HepG2 (cell line): ENCODE data around the gene UBR4. TPM values are rescaled to one million over a fixed set of nuclear protein-coding genes. Genes with fewer than 3 reads are reported as not detected.
A peak's percentile ranks its signal among the peaks of the same experiment; 100 is the strongest.

Source experiments
- ATAC-seq: fragments of 200-7000 bp; cut with Tn5 transposase; 3 replicates; pipeline ENCODE4 v1.9.1; 2020; ENCODE audit warnings: mild to moderate bottlenecking, moderate library complexity
- BruUV-seq: library from RNA; stranded (reverse); fragments of 400-500 nt; replicated peaks from 2 replicates; lab custom pipeline; 2021; lab: Mats Ljungman, UMichigan
- CTCF ChIA-PET: fragments of 300-600 bp; formaldehyde crosslinking; extraction: SDS; loops from one replicate; lab custom pipeline; 2021; ENCODE audit warnings: low total read pairs, inconsistent platforms, low intra/inter-chr PET ratio; lab: Yijun Ruan, JAX
- POLR2A ChIA-PET: fragments of 350-600 bp; sonication (Branson Sonifier 250); formaldehyde crosslinking; loops from one replicate; lab custom pipeline; 2020; ENCODE audit warnings: antibody characterized with exemption, inconsistent platforms; lab: Yijun Ruan, JAX
- DNase-seq: peaks from one replicate; pipeline ENCODE4 v3.0.0-alpha.2; 2015; ENCODE audit warnings: low spot score
- FAIRE-seq: peaks from 3 replicates; lab custom pipeline; 2011; peaks lifted over from hg19 to GRCh38; lab: Jason Lieb, UNC
- H2AFZ ChIP-seq: one replicate; pipeline ENCODE4 v1.6.1; 2011; ENCODE audit warnings: low read length, inconsistent platforms
- H3K27ac ChIP-seq: fragments of 300-600 bp; 3 replicates; pipeline ENCODE4 v1.8.0; 2011; ENCODE audit warnings: mixed run types, mild to moderate bottlenecking, mixed read lengths, low read length, inconsistent platforms; ENCODE audit not compliant: insufficient read depth; ENCODE audit errors: extremely low read length
- H3K27me3 ChIP-seq, 2 experiments: fragments of 200-600 bp in 1 of 2; 2 replicates in 1 of 2; 3 replicates in 1 of 2; pipeline versions ENCODE4 v1.6.0 to v1.8.0; 2011; ENCODE audit warnings: low read length in 2 of 2, mild to moderate bottlenecking in 2 of 2, moderate library complexity in 2 of 2, inconsistent platforms in 1 of 2; ENCODE audit not compliant: insufficient read depth in 2 of 2, control insufficient read depth in 1 of 2
- H3K36me3 ChIP-seq, 2 experiments: fragments of 200-600 bp in 1 of 2; replicated peaks in 1 of 2; 2 replicates in 1 of 2; 3 replicates in 1 of 2; pipeline versions ENCODE4 v1.5.1 to v1.8.0; 2011; ENCODE audit warnings: low read length in 2 of 2, inconsistent platforms in 1 of 2; ENCODE audit not compliant: insufficient read depth in 2 of 2, control insufficient read depth in 1 of 2
- H3K4me1 ChIP-seq: 2 replicates; pipeline ENCODE4 v1.5.1; 2012; ENCODE audit warnings: low read length, inconsistent platforms; ENCODE audit not compliant: insufficient read depth
- H3K4me2 ChIP-seq: 2 replicates; pipeline ENCODE4 v1.6.0; 2011; ENCODE audit warnings: low read depth, low read length, inconsistent platforms
- H3K4me3 ChIP-seq, 3 experiments: fragments of 200-600 bp in 1 of 3; sonication (generic), shearing (Covaris generic) in 1 of 3; replicated peaks in 1 of 3; 2 replicates each; pipeline ENCODE4 v1.5.1; 2011 to 2016; ENCODE audit warnings: low read length in 3 of 3, inconsistent platforms in 2 of 3, low read depth in 2 of 3, mild to moderate bottlenecking in 2 of 3, control low read depth in 1 of 3, mixed read lengths in 1 of 3; ENCODE audit not compliant: insufficient read depth in 1 of 3
- H3K79me2 ChIP-seq: one replicate; pipeline ENCODE4 v1.6.1; 2011; ENCODE audit warnings: low read length, inconsistent platforms; ENCODE audit not compliant: insufficient read depth
- H3K9ac ChIP-seq: 2 replicates; pipeline ENCODE4 v1.6.0; 2011; ENCODE audit warnings: mild to moderate bottlenecking, low read depth, low read length, inconsistent platforms; ENCODE audit not compliant: insufficient read depth
- H3K9me3 ChIP-seq: 2 replicates; pipeline ENCODE4 v1.5.1; 2012; ENCODE audit warnings: mild to moderate bottlenecking, low read length
- H4K20me1 ChIP-seq: 2 replicates; pipeline ENCODE4 v1.6.0; 2011; ENCODE audit warnings: inconsistent platforms, mild to moderate bottlenecking, low read length, moderate library complexity; ENCODE audit not compliant: insufficient read depth
- AHDC1 ChIP-seq: sonication (generic); formaldehyde crosslinking; IDR thresholded peaks from 2 replicates; pipeline ENCODE4 v1.5.1; 2020; ENCODE audit warnings: mild to moderate bottlenecking, missing genetic modification reagents, borderline replicate concordance
- ARNT ChIP-seq: fragments of 450-650 bp; IDR thresholded peaks from 2 replicates; pipeline ENCODE4 v1.6.1; 2017
- CREB1 ChIP-seq, 2 experiments: fragments of 450-650 bp in 1 of 2; IDR thresholded peaks; 2 replicates each; pipeline ENCODE4 v1.6.1; 2016 to 2017; ENCODE audit warnings: control low read depth in 1 of 2, mild to moderate bottlenecking in 1 of 2, missing compliant biosample characterization in 1 of 2, missing genetic modification characterization in 1 of 2
- CREM ChIP-seq, 2 experiments: sonication (generic) in 1 of 2; formaldehyde crosslinking in 1 of 2; IDR thresholded peaks; 2 replicates each; pipeline versions ENCODE4 v1.4.0 to v1.6.1; 2016 to 2020; ENCODE audit warnings: antibody characterized with exemption in 1 of 2, mild to moderate bottlenecking in 1 of 2, missing genetic modification reagents in 1 of 2
- DDIT3 ChIP-seq: sonication (generic); formaldehyde crosslinking; IDR thresholded peaks from 2 replicates; pipeline ENCODE4 v1.4.0; 2020; ENCODE audit warnings: mild to moderate bottlenecking, missing genetic modification reagents
- FUBP1 ChIP-seq: sonication (generic); formaldehyde crosslinking; IDR thresholded peaks from 2 replicates; pipeline ENCODE4 v1.5.1; 2020; ENCODE audit warnings: missing genetic modification reagents, mild to moderate bottlenecking, borderline replicate concordance
- HDAC2 ChIP-seq: sonication (generic); formaldehyde crosslinking; IDR thresholded peaks from 2 replicates; pipeline ENCODE4 v1.4.0; 2020; ENCODE audit warnings: missing genetic modification reagents
- KDM5B ChIP-seq: sonication (generic); formaldehyde crosslinking; IDR thresholded peaks from 2 replicates; pipeline ENCODE4 v1.4.0; 2020; ENCODE audit warnings: missing genetic modification reagents, mild to moderate bottlenecking, borderline replicate concordance
- SP5 ChIP-seq: IDR thresholded peaks from 2 replicates; pipeline ENCODE4 v1.6.1; 2016; ENCODE audit warnings: low read depth, borderline replicate concordance
- TFDP2 ChIP-seq: sonication (generic); formaldehyde crosslinking; IDR thresholded peaks from 2 replicates; pipeline ENCODE4 v1.4.0; 2020; ENCODE audit warnings: missing genetic modification reagents
- ZNF331 ChIP-seq: sonication (generic); formaldehyde crosslinking; IDR thresholded peaks from 2 replicates; pipeline ENCODE4 v1.4.0; 2020; ENCODE audit warnings: missing genetic modification reagents
- ZNF577 ChIP-seq: sonication (generic); formaldehyde crosslinking; IDR thresholded peaks from 2 replicates; pipeline ENCODE4 v1.4.0; 2020; ENCODE audit warnings: mild to moderate bottlenecking, low read depth, missing genetic modification reagents, borderline replicate concordance
- WGBS: methylation state at CpG from one replicate; pipeline ENCODE4 v1.1.6; 2017; ENCODE audit warnings: low lambda C conversion rate; 5-methylcytosine and 5-hydroxymethylcytosine counted together
- in situ Hi-C: cut with HindIII; loops from 2 replicates; pipeline ENCODE4 v1.10.0; 2017; ENCODE audit warnings: low pct_unique_long_range_greater_than_20kb; ENCODE audit not compliant: extremely low pct_ligation_motif_present
- intact Hi-C: fragments of 100-400 bp; cut with micrococcal nuclease; formaldehyde crosslinking; loops from one replicate; pipeline ENCODE4 v1.10.0; 2022; ENCODE audit not compliant: unreplicated experiment
- polyA plus RNA-seq, 8 experiments: library from polyadenylated mRNA; depleted of rRNA in 3 of 8; stranded (reverse) in 7 of 8; unstranded in 1 of 8; fragments of >200 nt; fragmentation: Illumina TruSeq in 4 of 8; extraction: Trizol in 4 of 8; gene quantifications; 2 replicates each; pipeline versions ENCODE4 v1.2.1 to v1.2.3, GENCODE V29; 2011 to 2016; ENCODE audit warnings: low read depth in 4 of 8, missing spikeins in 1 of 8, mixed read lengths in 1 of 8; ENCODE audit not compliant: insufficient read depth in 1 of 8
- total RNA-seq, 5 experiments: library from RNA; depleted of rRNA; stranded (reverse); fragments of >200 nt; fragmentation: Illumina TruSeq; extraction: Trizol; gene quantifications; 2 replicates each; pipeline ENCODE4 v1.2.3, GENCODE V29; 2016; ENCODE audit warnings: low read depth in 1 of 5

UBR4 gene
- total and polyA plus RNA-seq, 2 of the 13 experiments (the other 11 are each of a cell fraction or from before 2014, with no cell fraction given), result 59.1 to 106 TPM

- TF ChIP-seq KDM5B (no peak), ARNT (no peak), ZNF577 (CRISPR knock-in tag) (no peak)
Observed at GRCh38 chr1:19139711-19140110, 70.4 kb downstream of the UBR4 start (continued).

GRCh38 chr1:19138958-19139581, 71.0 kb downstream of the UBR4 start:
- BruUV-seq, result no TSS peak
- no peaks in the 10 kb centered on the region for H3K9me3 ChIP-seq
- H3K27ac ChIP-seq, result peak overlapping the region; percentile 9
- H3K36me3 ChIP-seq, result peaks cover 26 to 79% of the 10 kb centered on the region in 2 experiments
- peak; percentile 98 for ATAC-seq
- H3K9ac ChIP-seq, result no peak overlapping the region
- CTCF ChIA-PET, result no interaction called here
- no peak overlapping the region for H3K4me3 ChIP-seq
- peak overlapping the region; percentile 34 for H3K4me2 ChIP-seq
- peak; percentile 74 for DNase-seq
- H4K20me1 ChIP-seq, result peaks cover 3% of the 10 kb centered on the region; the same call in 1 of the 2 replicates
- H2AFZ ChIP-seq, result no peak overlapping the region
- no peaks in the 10 kb centered on the region for H3K79me2 ChIP-seq
- in situ Hi-C loops, result no loop called here
- 41% methylated on average over 13 of the region's 13 CpGs for WGBS
- peak; percentile 85 for FAIRE-seq
- POLR2A ChIA-PET, result interaction anchor here (0.8 to 1.9 kb wide), 2 partner anchors 9 to 238 kb away, joined by 4 to 5 read pairs; no protein-coding TSS in a partner anchor
- no peaks in the 10 kb centered on the region for H3K27me3 ChIP-seq
- intact Hi-C loops, result no loop called here
- H3K4me1 ChIP-seq, result peaks cover 32% of the 10 kb centered on the region
- TF ChIP-seq CREB1 (IDR thresholded peaks at IDR 0.05) (no peak), CREB1 (CRISPR knock-in tag; IDR thresholded peaks at IDR 0.05) (peak; percentile 41; the same call in 1 of the 2 replicates), HDAC2 (CRISPR knock-in tag) (0 out of 2 replicates have a peak, but pooled peaks have one; percentile 26), DDIT3 (no peak), SP5 (no peak), ZNF331 (peak; percentile 42; the same call in 1 of the 2 replicates), CREM (IDR thresholded peaks at IDR 0.05) (peak; percentile 31; the same call in 1 of the 2 replicates), CREM (CRISPR knock-in tag; IDR thresholded peaks at IDR 0.05) (no peak), AHDC1 (CRISPR knock-in tag) (peak; percentile 29; the same call in 1 of the 2 replicates), TFDP2 (CRISPR knock-in tag) (no peak), FUBP1 (CRISPR knock-in tag) (no peak)
